Osteoblast (primary cell): ENCODE measurements around the gene CCDC167. TPM values are rescaled to one million over a fixed set of nuclear protein-coding genes. Genes with fewer than 3 reads are reported as not detected.

Experiments
- DNase-seq: peaks from one replicate; pipeline ENCODE4 v3.0.0; 2011; ENCODE audit warnings: low spot score, mixed read lengths; ENCODE audit not compliant: insufficient read length; ENCODE audit errors: missing footprints
- H2AFZ ChIP-seq: 2 replicates; pipeline ENCODE4 v1.6.0; 2011; ENCODE audit warnings: mild to moderate bottlenecking, low read length
- H3K27ac ChIP-seq: 2 replicates; pipeline ENCODE4 v1.5.1; 2011; ENCODE audit warnings: mild to moderate bottlenecking, low read depth, low read length, moderate library complexity
- H3K27me3 ChIP-seq: 2 replicates; pipeline ENCODE4 v1.6.0; 2012; ENCODE audit warnings: mild to moderate bottlenecking, control low read depth, inconsistent platforms, low read length, moderate library complexity; ENCODE audit not compliant: insufficient read depth
- H3K36me3 ChIP-seq: 2 replicates; pipeline ENCODE4 v1.5.1; 2011; ENCODE audit warnings: mild to moderate bottlenecking, low read length, control low read depth, moderate library complexity; ENCODE audit not compliant: insufficient read depth
- H3K4me1 ChIP-seq: 2 replicates; pipeline ENCODE4 v1.5.1; 2011; ENCODE audit warnings: mild to moderate bottlenecking, low read length, control low read depth, moderate library complexity; ENCODE audit not compliant: insufficient read depth
- H3K4me2 ChIP-seq: 2 replicates; pipeline ENCODE4 v1.6.0; 2011; ENCODE audit warnings: mild to moderate bottlenecking, low read length; ENCODE audit not compliant: insufficient read depth
- H3K4me3 ChIP-seq: fragments of 200-600 bp; sonication (generic); 3 replicates; pipeline ENCODE4 v1.5.1; 2012; ENCODE audit warnings: mild to moderate bottlenecking, low read length, inconsistent platforms; ENCODE audit not compliant: insufficient read depth
- H3K79me2 ChIP-seq: 2 replicates; pipeline ENCODE4 v1.6.0; 2012; ENCODE audit warnings: mild to moderate bottlenecking, low read length, control low read depth, inconsistent platforms; ENCODE audit not compliant: insufficient read depth
- H3K9me3 ChIP-seq: 2 replicates; pipeline ENCODE4 v1.5.1; 2011; ENCODE audit warnings: low read depth, low read length, control low read depth
- H4K20me1 ChIP-seq: 2 replicates; pipeline ENCODE4 v1.6.0; 2012; ENCODE audit warnings: mild to moderate bottlenecking, low read length, control low read depth; ENCODE audit not compliant: insufficient read depth
- CTCF ChIP-seq: IDR thresholded peaks from 2 replicates; pipeline ENCODE4 v1.5.1; 2011; ENCODE audit warnings: mild to moderate bottlenecking, low read depth, low read length, moderate library complexity; ENCODE audit errors: extremely low read depth
- total RNA-seq: library from RNA; depleted of rRNA; stranded (reverse); fragments of >200 nt; gene quantifications from 2 replicates; pipeline ENCODE4 v1.2.3, GENCODE V29; 2012

The CCDC167 gene
- 8.8 and 14.8 TPM in 2 replicates for total RNA-seq

GRCh38 chr6:37499433-37500293, at the start of gene CCDC167:
Gene CCDC167, minus strand, starts transcription at chr6:37499893. Its CDS starts 30 bp downstream, at chr6:37499863.
- no peak for TF ChIP-seq CTCF
- peak within 1 kb of the TSS; percentile 97 for H2AFZ ChIP-seq
- H3K4me3 ChIP-seq: peak within 1 kb of the TSS; percentile 83
- peak; percentile 98 for DNase-seq
- peak within 1 kb of the TSS; percentile 93 for H3K4me2 ChIP-seq
- H3K9me3 ChIP-seq: no peaks in the 10 kb centered on the region
- no peaks in the 10 kb centered on the region for H3K36me3 ChIP-seq
- peaks cover 11% of the 10 kb centered on the region for H3K27me3 ChIP-seq
- H3K27ac ChIP-seq: peak within 1 kb of the TSS; percentile 40
- H4K20me1 ChIP-seq: no peaks in the 10 kb centered on the region
- peaks cover 3% of the 10 kb centered on the region for H3K4me1 ChIP-seq
- H3K79me2 ChIP-seq: peaks cover 6% of the 10 kb centered on the region

DNA sequence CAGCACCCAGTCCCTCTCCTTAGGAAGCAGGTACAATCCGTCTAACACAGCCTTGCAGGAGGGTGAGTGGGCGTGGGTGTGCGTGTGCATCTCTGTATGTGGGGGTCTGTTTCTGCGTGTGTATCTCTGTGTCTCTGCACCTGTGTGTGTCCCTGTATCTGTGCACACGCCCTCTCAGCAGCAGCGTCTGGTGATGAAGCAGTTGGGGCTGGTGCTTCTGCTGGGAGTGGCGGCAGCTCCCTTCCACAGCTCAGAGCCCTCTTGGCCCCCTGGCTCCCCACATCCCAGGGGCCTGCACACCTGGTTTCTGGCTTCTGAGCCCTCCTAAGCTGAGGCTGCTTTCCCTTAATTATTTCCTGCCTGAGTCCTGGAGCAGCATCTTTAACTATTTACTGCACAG, 49.5 kb upstream of the CCDC167 start:
- no peak for DNase-seq
- H3K4me1 ChIP-seq: peaks cover 17% of the 10 kb centered on the region
- H3K4me2 ChIP-seq: no peak overlapping the region
- no peaks in the 10 kb centered on the region for H3K79me2 ChIP-seq
- no peak overlapping the region for H3K27ac ChIP-seq
- no peaks in the 10 kb centered on the region for H3K36me3 ChIP-seq
- H4K20me1 ChIP-seq: no peaks in the 10 kb centered on the region
- no peak for TF ChIP-seq CTCF
- no peaks in the 10 kb centered on the region for H3K9me3 ChIP-seq
- no peak overlapping the region for H3K4me3 ChIP-seq
- H2AFZ ChIP-seq: no peak overlapping the region
- no peaks in the 10 kb centered on the region for H3K27me3 ChIP-seq

DNA sequence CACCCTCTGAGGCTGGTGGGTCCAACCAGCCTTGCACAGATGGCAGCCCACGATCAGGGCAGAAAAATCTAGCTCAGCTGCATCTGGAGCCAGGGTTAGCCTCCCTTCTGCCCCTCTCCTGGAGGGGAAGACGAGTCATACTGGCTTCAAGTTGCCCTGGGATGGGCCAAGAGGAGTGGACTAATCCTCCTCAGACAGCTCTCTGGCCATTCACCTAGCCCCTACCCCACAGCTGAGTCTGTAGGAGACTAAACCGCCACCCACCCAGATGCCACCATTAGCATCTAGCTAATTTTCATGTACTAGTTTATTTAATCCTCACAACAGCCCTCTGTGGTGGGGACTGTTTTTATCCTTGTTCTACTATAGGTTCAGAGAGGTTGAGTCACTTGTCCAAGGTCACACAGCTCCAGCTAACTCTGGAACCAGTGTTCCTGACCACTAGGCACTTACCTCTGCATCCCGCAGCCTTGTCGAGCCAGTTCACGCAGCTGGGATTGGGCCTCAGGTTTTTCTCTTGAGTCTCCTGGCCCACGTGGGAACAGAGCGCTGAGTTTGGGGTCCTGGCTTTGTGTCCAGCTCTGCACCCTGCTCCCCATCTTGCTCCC, 48.5 kb upstream of the CCDC167 start:
- TF ChIP-seq CTCF: no peak
- H3K79me2 ChIP-seq: no peaks in the 10 kb centered on the region
- no peaks in the 10 kb centered on the region for H3K9me3 ChIP-seq
- H4K20me1 ChIP-seq: no peaks in the 10 kb centered on the region
- H3K4me3 ChIP-seq: no peak overlapping the region
- no peaks in the 10 kb centered on the region for H3K36me3 ChIP-seq
- no peak overlapping the region for H3K27ac ChIP-seq
- H2AFZ ChIP-seq: no peak overlapping the region
- H3K4me1 ChIP-seq: peaks cover 8% of the 10 kb centered on the region
- H3K4me2 ChIP-seq: no peak overlapping the region
- H3K27me3 ChIP-seq: peaks cover 3% of the 10 kb centered on the region
- no peak for DNase-seq

- Histone ChIP-seq H4K20me1 (no peaks in the 10 kb centered on the region), H3K79me2 (no peaks in the 10 kb centered on the region), H2AFZ (no peak overlapping the region), H3K4me3 (no peak overlapping the region), H3K27me3 (peaks cover 3% of the 10 kb centered on the region), H3K4me2 (no peak overlapping the region), H3K9me3 (no peaks in the 10 kb centered on the region), H3K27ac (no peak overlapping the region), H3K4me1 (peaks cover 4% of the 10 kb centered on the region), H3K36me3 (no peaks in the 10 kb centered on the region)
- no peak for DNase-seq
- TF ChIP-seq CTCF: no peak
These were observed 47.9 kb upstream of the CCDC167 start for GRCh38 chr6:37547564-37548061.
